CD4-positive, alpha-beta T cell treated with Interleukin-2 at 100 ng/mL for 4 hours (primary cell): Measurements from ENCODE around the gene WDR88.
"Not testable (repeated sequence)": the region's sequence is repeated elsewhere in the genome, so short reads cannot be mapped to it uniquely, and the experiment has no call there.

ENCODE experiments used
- DNase-seq: peaks from one replicate; pipeline ENCODE4 v3.0.0-alpha.2; 2020; ENCODE audit warnings: low spot score

The WDR88 gene

DNA sequence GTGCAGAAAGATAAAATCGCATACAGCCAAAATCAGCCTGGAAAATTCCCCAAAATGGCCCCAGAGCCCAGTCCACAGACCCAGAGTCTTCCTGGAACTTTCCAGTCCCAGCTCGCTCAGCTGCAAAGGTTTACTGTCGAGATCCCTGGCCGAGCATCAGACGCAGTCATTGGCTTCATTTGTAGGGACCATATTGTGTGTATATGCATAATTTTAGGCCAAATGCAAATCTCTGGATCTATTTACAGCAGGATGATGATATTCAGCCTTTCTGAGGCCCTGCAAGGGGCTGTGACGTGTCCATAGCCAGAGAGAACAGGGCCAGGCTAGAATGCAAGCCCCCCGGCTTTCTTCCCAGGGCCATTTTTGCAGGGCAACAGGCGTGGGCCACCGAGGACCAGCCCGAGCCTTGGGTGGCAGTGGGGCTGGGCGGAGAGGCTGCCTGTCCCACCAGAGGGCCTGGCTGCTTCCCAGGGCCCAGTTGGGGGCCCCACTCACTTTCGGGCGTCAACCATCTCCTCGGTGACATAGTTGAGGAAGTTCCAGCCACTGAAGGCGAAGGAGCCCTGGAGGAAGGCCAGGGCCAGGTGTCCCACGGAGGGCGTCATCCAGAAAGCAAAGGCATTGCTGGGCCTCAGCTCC, 80.0 kb downstream of the WDR88 start:
- no peak for DNase-seq

- no peak for DNase-seq
These were observed 80.7 kb downstream of the WDR88 start for GRCh38 chr19:33212436-33213172.

DNA sequence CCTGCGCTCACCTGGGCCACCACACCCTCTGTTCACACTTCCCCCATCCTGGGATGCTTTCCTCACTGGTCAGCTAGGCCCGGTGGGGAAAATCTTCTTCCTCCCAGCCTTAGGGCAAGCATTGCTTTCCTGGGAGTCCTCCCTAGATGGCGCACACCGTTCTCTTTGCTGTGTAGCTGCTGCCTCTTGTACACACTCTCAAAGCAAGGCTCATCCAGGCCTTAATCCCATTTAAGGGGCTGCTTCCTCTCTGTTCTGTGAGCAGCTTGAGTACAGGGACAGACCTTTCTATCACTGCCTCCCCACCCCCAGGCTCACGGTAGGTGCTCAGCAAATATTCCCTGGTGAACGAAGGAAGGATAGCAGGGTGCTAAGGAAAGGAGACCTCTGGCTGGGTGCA, 82.7 kb downstream of the WDR88 start:
- no peak for DNase-seq

DNA sequence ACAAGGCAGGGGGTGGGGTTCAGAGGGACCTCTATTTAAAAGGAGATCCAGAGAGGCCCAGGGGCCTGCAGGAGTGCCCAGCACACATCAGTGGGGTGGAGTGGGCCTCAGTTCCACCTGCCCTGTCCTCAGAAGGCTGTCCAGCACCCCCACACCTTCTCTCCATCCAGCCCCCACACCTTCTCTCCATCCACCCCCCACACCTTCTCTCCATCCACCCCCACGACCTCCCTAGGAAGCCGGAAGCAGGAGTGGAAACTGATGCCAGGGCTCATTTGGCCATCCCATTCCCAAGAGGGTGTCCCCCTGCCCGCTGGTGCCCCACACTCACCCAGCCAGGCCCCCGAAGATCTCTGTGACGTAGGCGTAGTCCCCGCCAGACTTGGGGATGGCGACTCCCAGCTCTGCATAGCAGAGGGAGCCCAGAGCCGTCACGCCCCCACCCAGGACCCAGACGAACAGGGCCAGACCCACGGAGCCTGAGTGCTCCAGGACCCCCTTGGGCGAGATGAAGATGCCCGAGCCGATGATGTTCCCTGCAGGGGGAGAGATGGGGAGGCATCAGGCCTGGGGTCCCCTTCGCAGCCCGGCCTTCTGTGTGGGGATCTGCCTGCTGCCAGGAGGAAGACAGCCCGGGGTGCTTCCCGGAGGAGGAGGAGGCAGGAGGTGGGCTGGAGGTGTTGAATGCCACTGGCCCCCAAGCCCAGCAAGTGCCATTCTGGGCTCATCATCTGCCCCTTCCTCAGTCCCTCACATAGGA, 83.7 kb downstream of the WDR88 start:
- no peak for DNase-seq

DNA sequence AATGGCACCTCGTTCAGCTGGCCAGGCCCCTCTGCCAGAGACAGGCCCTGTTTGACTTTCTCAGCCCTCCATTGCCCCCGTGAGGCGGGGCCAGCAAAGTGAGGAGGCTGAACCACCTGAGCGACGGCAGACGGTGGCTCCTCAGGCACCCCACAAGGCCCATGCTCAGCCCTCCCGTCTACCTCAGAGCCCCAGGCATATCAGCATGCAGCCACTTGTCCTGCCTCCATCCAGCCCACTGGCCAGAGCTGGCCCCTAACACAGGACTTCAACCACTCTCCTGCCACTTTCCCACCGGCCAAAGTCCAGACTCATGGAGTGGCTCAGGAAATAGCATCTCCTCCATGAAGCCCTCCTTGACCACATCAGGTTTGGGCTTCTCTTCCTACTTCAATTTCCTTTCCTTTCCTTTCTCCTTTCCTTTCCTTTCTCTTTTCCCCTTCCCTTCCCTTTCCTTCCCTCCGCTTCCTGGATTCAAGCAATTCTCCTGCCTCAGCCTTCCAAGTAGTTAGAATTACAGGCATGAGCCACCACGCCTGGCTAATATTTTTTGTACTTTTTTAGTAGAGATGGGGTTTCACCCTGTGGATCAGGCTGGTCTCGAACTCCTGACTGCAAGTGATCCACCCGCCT, 84.4 kb downstream of the WDR88 start:
- no peak for DNase-seq

GRCh38 chr19:33217881-33218280, 86.0 kb downstream of the WDR88 start:
- DNase-seq = no peak

- DNase-seq = no peak
These were observed 87.4 kb downstream of the WDR88 start for GRCh38 chr19:33219261-33219815.

DNA sequence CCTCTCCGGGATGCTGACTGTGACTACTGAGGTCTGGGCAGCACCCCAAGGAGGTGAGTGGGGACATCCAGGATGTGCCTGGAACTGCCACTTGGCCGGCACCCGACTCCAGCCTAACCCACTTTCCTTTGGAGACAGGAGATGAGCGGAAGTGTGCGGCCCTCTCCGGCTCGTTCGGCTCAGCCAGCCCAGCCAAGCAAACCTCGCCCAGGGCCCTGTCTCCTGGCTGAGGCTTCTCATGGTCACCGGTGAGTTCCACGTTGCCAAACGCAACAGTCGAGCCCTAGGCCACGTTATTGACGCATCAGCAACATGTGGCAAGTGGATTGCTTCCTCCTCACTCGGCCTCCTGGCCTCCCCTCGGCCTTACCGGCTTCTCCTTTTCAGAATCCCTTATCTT, 88.2 kb downstream of the WDR88 start:
- DNase-seq = no peak

DNA sequence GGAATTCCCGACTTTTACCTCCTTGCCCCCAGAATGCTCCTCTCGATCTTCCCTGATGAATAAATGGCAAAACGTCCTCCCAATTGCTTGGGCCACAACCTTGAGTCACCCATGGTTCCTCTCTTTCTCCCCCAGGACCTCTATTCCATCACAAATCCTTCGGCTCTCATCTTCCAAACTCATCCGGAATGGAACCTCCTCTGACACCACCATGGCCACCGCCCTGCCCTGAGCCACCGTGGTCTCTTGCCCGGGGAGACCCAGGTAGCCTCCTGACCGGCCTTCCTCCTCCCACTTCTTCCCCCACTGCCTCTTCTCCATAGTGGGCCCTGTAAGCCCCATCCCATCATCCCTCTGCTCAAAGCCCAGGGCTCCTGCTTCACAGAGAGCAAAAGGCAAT, 88.8 kb downstream of the WDR88 start:
- no peak for DNase-seq

DNA sequence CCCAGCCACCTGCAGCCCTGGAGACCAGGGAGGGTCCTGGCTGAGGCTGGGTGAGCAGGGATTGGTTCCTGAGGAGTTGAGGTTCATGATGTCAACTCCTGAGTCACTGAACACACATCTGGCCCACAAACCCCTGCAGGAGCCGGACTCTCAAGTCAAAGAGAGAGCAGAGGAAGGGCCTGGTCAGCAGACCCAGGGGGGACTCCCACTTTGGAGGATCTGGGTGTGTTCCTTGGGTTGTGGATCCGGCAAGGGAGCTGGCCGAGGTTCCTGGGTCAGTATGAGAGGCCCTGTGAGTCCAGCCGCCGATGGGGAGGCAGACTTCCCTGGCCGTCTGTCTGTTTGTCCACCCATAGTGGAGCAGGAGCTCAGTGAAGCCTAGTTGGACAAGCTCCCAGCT, 89.7 kb downstream of the WDR88 start:
- DNase-seq = no peak

DNA sequence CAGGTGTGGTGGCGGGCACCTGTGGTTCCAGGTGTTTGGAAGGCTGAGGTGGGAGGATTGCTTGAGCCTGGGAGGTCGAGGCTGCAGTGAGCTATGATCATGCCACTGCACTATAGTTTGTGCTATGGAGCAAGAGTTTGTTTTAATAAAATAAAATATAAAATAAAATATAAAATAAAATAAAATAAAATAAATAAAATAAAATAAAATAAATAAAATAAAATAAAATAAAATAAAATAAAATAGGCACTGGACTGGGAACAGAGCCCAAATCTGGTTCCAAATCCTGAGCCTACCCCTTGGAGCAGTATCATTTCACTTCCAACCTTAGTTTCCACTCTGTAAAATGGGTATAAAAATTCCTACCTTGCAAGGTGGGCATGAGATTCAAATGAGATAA, 90.3 kb downstream of the WDR88 start:
- not testable (repeated sequence) for DNase-seq

DNA sequence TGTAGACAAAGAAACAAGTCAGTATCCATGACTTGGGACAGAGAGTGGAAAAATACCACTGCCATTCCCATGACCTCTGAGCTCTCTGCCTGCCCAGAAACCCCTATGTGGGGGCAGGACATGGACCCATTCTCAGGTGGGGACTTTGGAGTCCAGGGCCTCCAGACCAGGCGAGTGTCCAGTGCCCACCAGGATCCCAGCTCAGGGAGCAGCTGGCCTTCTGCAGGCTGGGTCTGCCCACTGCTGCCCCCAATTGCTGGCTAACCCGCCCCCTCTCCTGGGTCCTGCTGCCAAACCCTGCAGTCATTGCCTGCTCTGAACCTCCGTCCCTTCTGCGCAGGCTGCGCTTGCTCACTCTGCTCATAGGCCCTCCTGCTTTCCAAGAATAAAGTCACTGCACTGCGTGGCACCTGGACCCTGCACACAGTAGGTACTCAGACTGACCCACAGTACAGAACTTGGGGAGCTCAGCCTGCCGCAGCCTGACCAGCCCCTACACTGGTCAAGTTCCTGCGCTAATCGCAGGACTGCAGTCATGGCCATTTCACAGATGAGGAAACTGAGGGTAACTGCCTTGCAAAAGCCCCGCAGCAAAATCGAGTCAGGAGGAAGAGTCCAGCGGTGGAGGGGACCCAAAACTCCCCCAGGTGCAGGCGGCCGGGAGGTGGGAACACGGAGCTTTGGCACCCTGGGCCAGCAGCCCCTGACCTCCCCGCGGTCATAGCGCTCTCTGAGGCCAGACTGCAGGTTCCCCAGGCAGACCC, 93.0 kb downstream of the WDR88 start:
- DNase-seq = no peak
